ENCODE data around the gene MASP1. TPM values are rescaled to one million over a fixed set of nuclear protein-coding genes. Genes with fewer than 3 reads are reported as not detected.

MASP1 gene
- total and polyA plus RNA-seq, 8 donors = 0.06 to 1.3 (median 0.35) TPM

GRCh38 chr3:187186375-187186774, 105.2 kb downstream of the MASP1 start:
- ATAC-seq = no peak
- intact Hi-C loops (cut with DNase I) = no loop called here
- Histone ChIP-seq H3K27ac (no peak overlapping the region), H3K36me3 (no peaks in the 10 kb centered on the region), H3K4me3 (no peak overlapping the region), H3K9me3 (no peaks in the 10 kb centered on the region), H3K27me3 (no peaks in the 10 kb centered on the region), H3K4me1 (no peaks in the 10 kb centered on the region)
- WGBS, 2 donors = 51 to 52% methylated on average over 2 of the region's 2 CpGs
- TF ChIP-seq CTCF (IDR thresholded peaks at IDR 0.05) = no peak
- FAIRE-seq = no peak
- DNase-seq = no peak

- H3K9me3 ChIP-seq = no peaks in the 10 kb centered on the region
- H3K4me3 ChIP-seq = no peak overlapping the region
- WGBS, 2 donors = 79 to 85% methylated on average over 4 of the region's 4 CpGs
- no peaks in the 10 kb centered on the region for H3K36me3 ChIP-seq
- DNase-seq = no peak
- ATAC-seq = no peak
- H3K4me1 ChIP-seq = no peaks in the 10 kb centered on the region
- no peaks in the 10 kb centered on the region for H3K27me3 ChIP-seq
- intact Hi-C loops (cut with DNase I) = no loop called here
- no peak for TF ChIP-seq CTCF (IDR thresholded peaks at IDR 0.05)
- H3K27ac ChIP-seq = no peak overlapping the region
- FAIRE-seq = no peak
These were observed 105.8 kb downstream of the MASP1 start for GRCh38 chr3:187185759-187186158.

Other genes with a start within 250 kb of the MASP1 start
- 1 to 10 TPM in 1 of 6 donors, under 1 TPM in 5; 0.31 to 1.5 (median 0.81) TPM for gene RPL39L, start 152.2 kb downstream of the MASP1 start, total RNA-seq
- gene RPL39L, start 152.2 kb downstream of the MASP1 start, polyA plus RNA-seq = 1 to 10 TPM in 1 of 2 donors, under 1 TPM in 1; 0.99 to 2.2 TPM
- gene RTP1, start 94.3 kb downstream of the MASP1 start, total RNA-seq = not detected
- gene RTP1, start 94.3 kb downstream of the MASP1 start, polyA plus RNA-seq = not detected
- 1 to 10 TPM in 5 of 6 donors, under 1 TPM in 1; 0.95 to 5.5 (median 1.7) TPM for gene RTP4, start 76.6 kb upstream of the MASP1 start, total RNA-seq
- gene RTP4, start 76.6 kb upstream of the MASP1 start, polyA plus RNA-seq = 1 to 10 TPM; 3.1 to 3.2 TPM

All from pancreas (tissue), 10 donors.